SU-DHL-6 (cell line): ENCODE data around the gene KRT20.

ENCODE experiments used
- H2AFZ ChIP-seq: fragments of 200-600 bp; sonication (generic); 2 replicates; pipeline ENCODE4 v1.6.1; 2014; ENCODE audit warnings: low read depth, mild to moderate bottlenecking, moderate library complexity, mixed read lengths, antibody characterized with exemption, low read length; ENCODE audit not compliant: severe bottlenecking
- H3F3A ChIP-seq: fragments of 200-600 bp; shearing (Covaris generic); 2 replicates; pipeline ENCODE4 v1.6.0; 2016; ENCODE audit warnings: antibody characterized with exemption, mild to moderate bottlenecking; ENCODE audit not compliant: insufficient read depth
- H3K27ac ChIP-seq: fragments of 200-600 bp; sonication (generic); 2 replicates; pipeline ENCODE4 v1.5.1; 2016; ENCODE audit warnings: low read depth, mild to moderate bottlenecking, low read length, moderate library complexity, mixed read lengths
- H3K27me3 ChIP-seq: fragments of 200-600 bp; sonication (generic), shearing (Covaris generic); 2 replicates; pipeline ENCODE4 v1.6.0; 2014; ENCODE audit warnings: mild to moderate bottlenecking, low read length
- H3K36me3 ChIP-seq: fragments of 200-600 bp; sonication (generic); 2 replicates; pipeline ENCODE4 v1.6.1; 2014; ENCODE audit warnings: mild to moderate bottlenecking, low read length, mixed read lengths
- H3K4me2 ChIP-seq: fragments of 300-600, 200-600 bp; shearing (Covaris generic), sonication (generic); 2 replicates; pipeline ENCODE4 v1.6.0; 2014; ENCODE audit warnings: low read length, low read depth, mild to moderate bottlenecking; ENCODE audit not compliant: poor library complexity, severe bottlenecking
- H3K4me3 ChIP-seq: fragments of 200-600 bp; sonication (generic); 2 replicates; pipeline ENCODE4 v1.5.1; 2014; ENCODE audit warnings: antibody characterized with exemption, low read length, mild to moderate bottlenecking, mixed read lengths; ENCODE audit not compliant: insufficient read depth, poor library complexity, severe bottlenecking
- H3K79me2 ChIP-seq: fragments of 200-600 bp; sonication (generic); 2 replicates; pipeline ENCODE4 v1.6.1; 2014; ENCODE audit warnings: mild to moderate bottlenecking, low read length, moderate library complexity; ENCODE audit not compliant: insufficient read depth
- H3K9ac ChIP-seq: fragments of 200-600 bp; sonication (generic); 2 replicates; pipeline ENCODE4 v1.7.0; 2014; ENCODE audit warnings: mild to moderate bottlenecking, low read length
- H3K9me2 ChIP-seq: fragments of 200-600 bp; sonication (generic); replicated peaks from 2 replicates; pipeline ENCODE4 v1.6.1; 2014; ENCODE audit warnings: low read length; ENCODE audit not compliant: insufficient read depth
- H3K9me3 ChIP-seq: fragments of 200-600 bp; sonication (generic); 2 replicates; pipeline ENCODE4 v1.6.1; 2014; ENCODE audit warnings: low read length, mixed read lengths; ENCODE audit not compliant: insufficient read depth
- H4K20me1 ChIP-seq: fragments of 200-600 bp; sonication (generic); 2 replicates; pipeline ENCODE4 v1.6.1; 2014; ENCODE audit warnings: low read depth, mild to moderate bottlenecking, antibody characterized with exemption, low read length, moderate library complexity, mixed read lengths
- EZH2phosphoT487 ChIP-seq: fragments of 200-600 bp; sonication (generic), shearing (Covaris generic); conservative IDR thresholded peaks from 2 replicates; pipeline ENCODE4 v1.6.1; 2018; ENCODE audit warnings: mild to moderate bottlenecking, antibody characterized with exemption, low read length, moderate library complexity, mixed read lengths
- TF ChIP-seq, protein P1 (sequence below): fragments of 200-600 bp; sonication (generic); IDR thresholded peaks from one replicate; pipeline ENCODE4 v1.5.1; 2017; ENCODE audit warnings: antibody characterized with exemption, mild to moderate bottlenecking, low read length, moderate library complexity; ENCODE audit not compliant: insufficient read depth, poor library complexity, severe bottlenecking

The KRT20 gene, protein sequence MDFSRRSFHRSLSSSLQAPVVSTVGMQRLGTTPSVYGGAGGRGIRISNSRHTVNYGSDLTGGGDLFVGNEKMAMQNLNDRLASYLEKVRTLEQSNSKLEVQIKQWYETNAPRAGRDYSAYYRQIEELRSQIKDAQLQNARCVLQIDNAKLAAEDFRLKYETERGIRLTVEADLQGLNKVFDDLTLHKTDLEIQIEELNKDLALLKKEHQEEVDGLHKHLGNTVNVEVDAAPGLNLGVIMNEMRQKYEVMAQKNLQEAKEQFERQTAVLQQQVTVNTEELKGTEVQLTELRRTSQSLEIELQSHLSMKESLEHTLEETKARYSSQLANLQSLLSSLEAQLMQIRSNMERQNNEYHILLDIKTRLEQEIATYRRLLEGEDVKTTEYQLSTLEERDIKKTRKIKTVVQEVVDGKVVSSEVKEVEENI

DNA sequence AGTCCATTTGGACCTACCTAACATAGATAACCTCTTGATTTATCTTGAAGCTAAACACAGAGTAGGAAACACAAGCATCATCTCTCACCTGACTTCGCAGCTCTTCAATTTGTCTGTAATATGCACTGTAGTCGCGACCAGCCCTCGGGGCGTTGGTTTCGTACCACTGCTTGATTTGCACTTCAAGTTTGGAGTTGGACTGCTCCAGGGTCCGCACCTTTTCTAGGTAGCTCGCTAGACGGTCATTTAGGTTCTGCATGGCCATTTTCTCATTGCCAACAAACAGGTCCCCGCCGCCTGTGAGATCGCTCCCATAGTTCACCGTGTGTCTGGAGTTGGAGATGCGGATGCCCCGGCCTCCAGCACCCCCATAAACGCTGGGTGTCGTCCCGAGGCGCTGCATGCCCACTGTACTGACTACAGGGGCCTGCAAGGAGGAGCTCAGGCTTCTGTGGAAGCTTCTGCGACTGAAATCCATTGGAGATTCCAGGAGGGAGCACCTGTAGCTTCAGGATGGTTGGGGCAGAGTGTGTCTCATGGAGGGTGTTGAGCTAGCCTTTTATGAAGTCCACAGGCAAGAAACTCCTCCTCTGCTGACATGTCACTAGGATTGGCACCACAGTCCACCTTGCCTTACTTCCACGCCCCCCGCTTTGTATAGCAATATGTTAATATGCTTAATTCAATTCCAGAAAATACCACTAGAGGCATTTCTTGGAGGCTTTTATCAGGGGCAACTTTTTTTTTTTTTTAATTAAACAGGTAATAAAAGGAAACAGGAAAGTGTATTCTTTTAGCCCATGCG is at the start of gene KRT20:
KRT20 (minus strand) TSS at position 535 of the 805 bp plus-strand sequence; CDS start at position 478, 57 bp downstream.
- no peak within 1 kb of the TSS for H3K9ac ChIP-seq
- no peak within 1 kb of the TSS for H2AFZ ChIP-seq
- H3K4me3 ChIP-seq = no peak within 1 kb of the TSS
- no peaks in the 10 kb centered on the region for H3K36me3 ChIP-seq
- no peak within 1 kb of the TSS for H3K4me2 ChIP-seq
- TF ChIP-seq EZH2phosphoT487 = no peak
- TF ChIP-seq, protein P1, sequence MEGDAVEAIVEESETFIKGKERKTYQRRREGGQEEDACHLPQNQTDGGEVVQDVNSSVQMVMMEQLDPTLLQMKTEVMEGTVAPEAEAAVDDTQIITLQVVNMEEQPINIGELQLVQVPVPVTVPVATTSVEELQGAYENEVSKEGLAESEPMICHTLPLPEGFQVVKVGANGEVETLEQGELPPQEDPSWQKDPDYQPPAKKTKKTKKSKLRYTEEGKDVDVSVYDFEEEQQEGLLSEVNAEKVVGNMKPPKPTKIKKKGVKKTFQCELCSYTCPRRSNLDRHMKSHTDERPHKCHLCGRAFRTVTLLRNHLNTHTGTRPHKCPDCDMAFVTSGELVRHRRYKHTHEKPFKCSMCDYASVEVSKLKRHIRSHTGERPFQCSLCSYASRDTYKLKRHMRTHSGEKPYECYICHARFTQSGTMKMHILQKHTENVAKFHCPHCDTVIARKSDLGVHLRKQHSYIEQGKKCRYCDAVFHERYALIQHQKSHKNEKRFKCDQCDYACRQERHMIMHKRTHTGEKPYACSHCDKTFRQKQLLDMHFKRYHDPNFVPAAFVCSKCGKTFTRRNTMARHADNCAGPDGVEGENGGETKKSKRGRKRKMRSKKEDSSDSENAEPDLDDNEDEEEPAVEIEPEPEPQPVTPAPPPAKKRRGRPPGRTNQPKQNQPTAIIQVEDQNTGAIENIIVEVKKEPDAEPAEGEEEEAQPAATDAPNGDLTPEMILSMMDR = no peak
- no peaks in the 10 kb centered on the region for H3K27me3 ChIP-seq
- no peaks in the 10 kb centered on the region for H3K79me2 ChIP-seq
- H3K9me2 ChIP-seq = no peaks in the 10 kb centered on the region
- no peaks in the 10 kb centered on the region for H3K9me3 ChIP-seq
- no peaks in the 10 kb centered on the region for H4K20me1 ChIP-seq
- H3K27ac ChIP-seq = no peak within 1 kb of the TSS
- H3F3A ChIP-seq = no peaks in the 10 kb centered on the region

DNA sequence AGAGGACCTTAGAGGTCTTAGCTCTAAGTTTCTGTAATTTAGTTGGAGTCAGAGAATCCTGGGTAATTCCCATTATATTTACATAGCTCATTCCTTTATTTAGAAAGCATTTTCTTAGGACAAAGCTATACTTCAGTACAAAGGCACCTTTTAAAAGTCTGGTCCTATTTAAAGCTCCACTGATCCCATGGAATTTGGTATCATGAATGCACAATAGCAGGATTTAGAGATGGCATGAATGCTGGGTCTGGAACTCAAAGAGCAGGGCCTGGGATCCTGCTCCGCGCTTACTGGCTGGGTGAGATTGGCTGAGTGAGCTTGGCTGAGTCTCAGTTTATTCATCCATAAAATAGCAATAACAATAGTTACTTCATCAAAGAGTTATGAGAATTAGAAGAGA is 47.6 kb upstream of the KRT20 start:
- Histone ChIP-seq H2AFZ (no peak overlapping the region), H3K4me3 (no peak overlapping the region), H3K9me3 (no peaks in the 10 kb centered on the region), H3K36me3 (no peaks in the 10 kb centered on the region), H3K79me2 (no peaks in the 10 kb centered on the region), H3K4me2 (no peak overlapping the region), H3K27me3 (no peaks in the 10 kb centered on the region), H4K20me1 (no peaks in the 10 kb centered on the region), H3K9me2 (no peaks in the 10 kb centered on the region), H3F3A (no peaks in the 10 kb centered on the region), H3K9ac (no peak overlapping the region), H3K27ac (no peak overlapping the region)
- TF ChIP-seq, protein P1 = no peak
- TF ChIP-seq EZH2phosphoT487 = no peak

DNA sequence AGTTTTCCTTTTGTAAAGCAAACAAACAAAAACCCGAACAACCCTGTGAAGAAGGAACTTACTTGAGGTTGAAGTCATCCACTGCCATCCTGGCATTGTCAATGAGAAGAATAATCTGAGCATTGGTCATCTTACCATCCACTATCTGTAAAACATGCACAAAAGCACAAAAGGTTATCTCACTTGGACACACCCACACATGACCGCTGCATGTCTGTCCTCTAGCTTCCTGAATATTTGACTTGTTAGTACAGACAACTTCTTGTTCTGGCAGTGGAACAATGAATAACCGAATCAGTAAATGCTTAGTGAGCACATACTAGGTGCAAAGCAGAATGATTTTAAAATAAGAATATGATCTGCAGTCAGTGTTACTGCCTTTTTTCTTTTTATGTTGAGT is 46.3 kb upstream of the KRT20 start:
- Histone ChIP-seq H3K4me3 (no peak overlapping the region), H3K9me3 (no peaks in the 10 kb centered on the region), H3K27ac (no peak overlapping the region), H3K9me2 (no peaks in the 10 kb centered on the region), H3F3A (no peaks in the 10 kb centered on the region), H3K27me3 (no peaks in the 10 kb centered on the region), H3K9ac (no peak overlapping the region), H2AFZ (no peak overlapping the region), H4K20me1 (no peaks in the 10 kb centered on the region), H3K36me3 (no peaks in the 10 kb centered on the region), H3K79me2 (no peaks in the 10 kb centered on the region), H3K4me2 (no peak overlapping the region)
- TF ChIP-seq, protein P1 = no peak
- TF ChIP-seq EZH2phosphoT487 = no peak
